Fibroblast of villous mesenchyme (primary cell): ENCODE data around the gene SPSB1. TPM values are rescaled to one million over a fixed set of nuclear protein-coding genes. Genes with fewer than 3 reads are reported as not detected.

Experiments
- DNase-seq: peaks from one replicate; pipeline ENCODE4 v3.0.0-alpha.2; 2010; ENCODE audit warnings: low read depth
- H3K4me3 ChIP-seq: 2 replicates; pipeline ENCODE4 v1.5.1; 2011; ENCODE audit warnings: low read depth, mild to moderate bottlenecking, low read length
- CTCF ChIP-seq: IDR thresholded peaks from 2 replicates; pipeline ENCODE4 v1.5.1; 2012; ENCODE audit warnings: low read depth, mild to moderate bottlenecking, low read length; ENCODE audit not compliant: insufficient read depth
- total RNA-seq: library from RNA; depleted of rRNA; stranded (reverse); fragments of >200 nt; gene quantifications from 2 replicates; pipeline ENCODE4 v1.2.3, GENCODE V29; 2012

SPSB1 gene
- total RNA-seq, 1 donor, result 20.7 TPM

- H3K4me3 ChIP-seq, result no peak overlapping the region
- DNase-seq, result no peak
- no peak for TF ChIP-seq CTCF
Measured at GRCh38 chr1:9355503-9355902, 62.8 kb downstream of the SPSB1 start.

DNA sequence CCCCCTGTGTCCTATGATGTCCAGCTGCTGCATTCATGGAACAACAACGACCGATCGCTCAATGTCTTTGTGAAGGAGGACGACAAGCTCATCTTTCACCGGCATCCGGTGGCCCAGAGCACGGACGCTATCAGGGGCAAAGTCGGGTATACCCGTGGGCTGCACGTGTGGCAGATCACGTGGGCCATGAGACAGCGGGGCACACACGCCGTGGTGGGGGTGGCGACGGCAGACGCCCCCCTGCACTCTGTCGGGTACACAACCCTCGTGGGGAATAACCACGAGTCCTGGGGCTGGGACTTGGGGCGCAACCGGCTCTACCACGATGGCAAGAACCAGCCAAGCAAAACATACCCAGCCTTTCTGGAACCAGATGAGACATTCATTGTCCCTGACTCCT is 63.3 kb downstream of the SPSB1 start:
- TF ChIP-seq CTCF, result no peak
- no peak overlapping the region for H3K4me3 ChIP-seq
- no peak for DNase-seq

DNA sequence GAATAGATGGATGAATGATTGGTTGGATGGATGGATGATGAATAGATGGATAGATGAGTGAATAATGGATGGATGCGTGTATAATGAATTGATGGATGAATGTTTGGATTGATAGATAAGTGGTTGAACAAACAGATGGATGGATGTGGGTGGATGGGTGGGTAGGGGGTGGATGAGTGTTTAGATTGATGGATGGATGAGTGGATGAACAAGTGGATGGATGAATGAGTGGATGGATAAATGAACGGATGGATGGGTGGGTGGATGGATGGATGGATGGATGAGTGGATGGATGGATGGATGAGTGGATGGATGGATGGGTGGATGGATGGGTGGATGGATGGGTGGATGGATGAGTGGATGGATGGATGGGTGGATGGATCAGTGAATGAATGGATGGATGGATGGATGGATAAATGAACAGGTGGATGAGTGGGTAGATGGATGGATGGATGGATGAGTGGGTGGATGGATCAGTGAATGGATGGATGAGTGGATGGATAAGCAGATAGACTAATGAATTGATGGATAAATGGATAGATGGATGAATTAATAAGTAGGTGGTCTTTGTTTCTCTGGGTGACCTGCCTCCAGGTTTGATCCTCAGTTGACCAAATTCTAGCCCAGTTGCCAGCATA is 64.3 kb downstream of the SPSB1 start:
- TF ChIP-seq CTCF, result no peak
- no peak overlapping the region for H3K4me3 ChIP-seq
- no peak for DNase-seq

- DNase-seq, result no peak
- no peak overlapping the region for H3K4me3 ChIP-seq
- TF ChIP-seq CTCF, result no peak
Measured at GRCh38 chr1:9357958-9358357, 65.3 kb downstream of the SPSB1 start.

DNA sequence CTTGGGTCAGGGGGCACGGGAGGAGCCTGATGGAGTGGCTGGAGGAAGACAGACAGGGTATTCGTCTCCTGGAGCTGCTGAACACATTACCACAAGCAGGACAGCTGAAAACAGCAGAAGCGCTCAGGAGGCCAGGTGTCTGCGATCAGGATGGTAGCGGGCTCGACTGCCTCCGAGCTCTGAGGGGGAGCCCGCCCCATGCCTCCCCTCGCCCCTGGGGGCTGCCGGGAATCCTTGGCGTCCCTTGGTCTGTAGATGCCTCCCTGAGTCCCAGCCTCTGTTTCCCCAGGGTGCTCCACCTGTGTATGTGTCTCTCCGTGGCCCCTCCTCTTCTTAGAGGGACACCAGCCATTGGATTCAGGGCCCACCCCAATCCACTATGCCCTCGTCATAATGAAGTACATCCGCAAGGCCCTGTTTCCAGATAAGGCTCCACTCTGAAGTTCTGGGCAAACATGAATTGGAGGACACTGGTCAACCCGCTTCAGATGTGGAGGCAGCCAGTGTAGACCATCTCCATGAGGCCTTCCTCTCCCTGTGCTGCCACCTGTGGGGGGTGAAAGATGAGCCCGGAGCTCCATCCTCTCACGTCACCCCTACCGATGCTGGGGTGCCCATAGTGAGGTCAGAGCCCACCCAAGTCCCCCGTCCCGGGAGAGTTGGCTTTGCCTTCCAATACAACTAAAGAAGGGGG is 67.8 kb downstream of the SPSB1 start:
- no peak overlapping the region for H3K4me3 ChIP-seq
- TF ChIP-seq CTCF, result no peak
- no peak for DNase-seq

DNA sequence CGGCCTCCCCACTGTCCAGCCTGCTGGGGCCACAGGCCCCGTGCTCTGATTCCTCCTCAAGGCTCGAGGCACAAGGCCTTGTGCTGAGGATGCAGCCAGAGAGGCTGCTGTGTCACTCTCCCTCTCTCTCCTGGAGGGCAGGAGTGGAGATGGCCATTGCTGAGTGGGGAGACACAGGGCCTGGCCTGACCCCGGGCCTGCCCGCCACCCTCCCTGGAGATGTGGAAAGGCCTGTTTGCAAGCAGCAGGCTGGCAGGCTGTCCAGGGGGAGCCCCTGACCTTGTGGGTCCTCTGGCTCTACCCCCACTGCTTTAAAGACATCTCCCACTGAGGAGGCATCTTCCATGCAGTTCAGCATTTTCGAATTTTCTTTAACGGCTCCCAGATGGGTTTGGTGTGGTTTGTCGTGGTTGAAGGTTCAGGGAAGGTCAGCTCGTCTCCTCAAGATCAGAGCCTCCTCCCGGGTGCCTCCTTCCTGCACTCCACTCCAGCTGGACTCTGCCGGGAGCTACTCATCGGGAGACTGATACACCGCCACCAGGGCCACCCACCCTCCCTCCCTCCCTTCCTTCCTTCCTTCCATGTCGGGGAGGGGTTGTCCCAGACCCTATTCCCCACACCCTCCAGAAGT is 69.1 kb downstream of the SPSB1 start:
- no peak overlapping the region for H3K4me3 ChIP-seq
- DNase-seq, result peak; percentile 78
- no peak for TF ChIP-seq CTCF

- no peak for DNase-seq
- TF ChIP-seq CTCF, result no peak
- H3K4me3 ChIP-seq, result no peak overlapping the region
Measured at GRCh38 chr1:9362488-9362887, 69.8 kb downstream of the SPSB1 start.
